Stimulated activated CD8-positive, alpha-beta memory T cell treated with anti-CD3 and anti-CD28 coated beads, Interleukin-15, amount 100 ng/mL, for 24 hours (primary cell): Measurements from ENCODE around the gene NT5M.
A peak's percentile ranks its signal among the peaks of the same experiment; 100 is the strongest.

Experiments
- DNase-seq: peaks from one replicate; pipeline ENCODE4 v3.0.0-alpha.2; 2020; ENCODE audit warnings: low read depth

Gene NT5M

GRCh38 chr17:17355426-17355825, 52.3 kb downstream of the NT5M start:
- DNase-seq = no peak

DNA sequence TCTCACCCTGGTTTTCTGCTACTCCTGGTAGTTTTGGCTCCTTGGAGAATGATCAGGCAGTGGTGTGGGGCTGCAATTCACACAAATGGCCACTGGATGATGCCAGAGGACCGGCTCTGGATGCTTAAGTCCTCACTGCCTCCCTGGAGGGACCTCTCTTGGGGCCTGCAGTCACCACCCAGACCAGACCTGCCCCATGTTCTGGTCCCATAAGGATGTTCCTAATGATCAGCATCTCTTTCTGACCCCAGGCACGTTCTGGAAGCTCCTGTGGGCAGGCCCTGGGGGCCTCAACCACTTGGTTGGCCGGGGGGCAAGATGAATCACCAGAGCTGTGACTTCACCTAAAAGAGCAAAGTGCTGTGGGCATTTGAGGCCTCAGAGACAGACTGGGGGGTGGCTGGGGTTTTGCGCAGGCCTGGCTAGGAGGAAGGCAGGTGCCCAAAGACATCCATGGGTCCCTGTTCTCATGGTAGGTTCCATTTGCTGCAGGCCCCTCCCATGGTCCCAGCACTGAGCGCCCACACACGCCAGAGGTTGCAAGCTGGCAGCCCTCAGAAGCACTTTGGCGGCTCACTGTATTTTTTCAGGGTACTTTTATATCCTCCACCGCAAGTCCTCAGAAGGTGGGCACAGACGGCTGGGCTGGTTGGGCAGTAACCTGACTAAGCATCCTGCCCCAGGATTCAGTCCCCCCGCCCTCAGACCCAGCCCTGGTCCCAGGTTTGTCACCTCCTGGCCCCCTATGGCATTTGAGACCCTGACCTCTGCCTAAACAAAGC, 53.2 kb downstream of the NT5M start:
- peak; percentile 29 for DNase-seq

DNA sequence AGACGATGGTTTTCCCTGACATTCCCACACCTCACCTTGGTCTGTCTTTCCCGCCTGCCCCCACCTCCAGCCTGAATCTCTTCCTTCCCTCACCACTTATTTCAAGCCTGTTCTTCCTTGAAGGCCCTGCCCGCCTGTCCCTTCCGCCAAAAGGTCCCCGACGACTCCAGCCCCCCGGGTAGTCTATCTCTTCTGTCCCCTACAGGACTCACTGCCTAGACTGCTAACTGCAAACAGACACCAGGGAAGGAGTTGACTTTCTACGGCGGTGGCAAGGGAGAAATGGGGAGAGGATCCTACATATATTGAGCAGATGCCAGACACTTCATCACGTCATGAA, 53.7 kb downstream of the NT5M start:
- DNase-seq = no peak

DNA sequence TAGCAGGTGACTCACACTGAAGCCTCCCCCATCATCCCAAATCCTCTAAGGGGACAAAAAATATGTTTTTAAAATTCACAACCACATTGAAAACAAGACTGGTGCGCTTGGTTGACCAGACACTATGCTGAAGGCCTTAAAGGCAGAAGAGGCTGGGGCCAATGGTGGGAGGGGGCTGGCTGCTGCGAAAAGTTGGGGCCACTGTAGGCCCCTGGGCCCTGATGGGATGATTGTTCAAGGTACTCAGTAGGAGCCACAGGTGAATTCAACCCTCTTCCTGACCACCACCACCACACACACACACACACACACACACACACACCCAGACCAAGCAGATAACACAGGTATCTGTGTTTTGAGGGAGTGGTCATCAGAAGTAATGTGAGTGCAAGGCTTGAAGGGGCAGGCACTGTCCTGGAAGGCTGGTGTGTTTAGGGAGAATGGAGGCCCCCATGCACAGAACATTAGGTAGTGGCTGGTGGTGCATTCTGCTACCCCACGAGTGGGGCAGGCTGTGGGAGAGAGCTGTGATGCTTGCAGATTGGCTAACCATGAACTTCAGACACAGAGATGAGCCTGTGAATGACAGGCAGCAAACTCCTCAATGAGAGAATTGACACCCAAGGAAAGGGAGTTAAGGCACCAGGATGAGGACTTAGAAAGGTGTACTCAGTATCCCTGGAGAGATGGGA, 55.0 kb downstream of the NT5M start:
- DNase-seq = no peak

DNA sequence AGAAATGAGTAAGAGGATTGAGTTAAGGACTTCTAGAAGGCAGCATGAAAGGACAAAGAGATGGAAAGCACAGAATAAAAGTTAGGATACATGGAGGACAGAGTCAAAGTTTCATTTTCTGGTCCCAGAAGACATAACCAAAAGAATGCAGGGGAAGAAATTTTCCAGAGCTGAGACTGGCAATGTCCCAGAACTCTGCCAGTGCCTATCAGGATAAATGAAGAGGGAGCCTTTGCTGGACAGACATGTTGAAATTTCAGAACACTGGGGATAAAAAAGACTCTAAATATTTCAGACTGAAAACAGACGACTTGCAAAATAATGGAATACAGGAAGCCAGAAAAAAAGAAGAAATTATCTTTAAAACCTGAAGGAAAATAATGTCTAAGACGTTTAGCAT, 55.7 kb downstream of the NT5M start:
- DNase-seq = no peak

DNA sequence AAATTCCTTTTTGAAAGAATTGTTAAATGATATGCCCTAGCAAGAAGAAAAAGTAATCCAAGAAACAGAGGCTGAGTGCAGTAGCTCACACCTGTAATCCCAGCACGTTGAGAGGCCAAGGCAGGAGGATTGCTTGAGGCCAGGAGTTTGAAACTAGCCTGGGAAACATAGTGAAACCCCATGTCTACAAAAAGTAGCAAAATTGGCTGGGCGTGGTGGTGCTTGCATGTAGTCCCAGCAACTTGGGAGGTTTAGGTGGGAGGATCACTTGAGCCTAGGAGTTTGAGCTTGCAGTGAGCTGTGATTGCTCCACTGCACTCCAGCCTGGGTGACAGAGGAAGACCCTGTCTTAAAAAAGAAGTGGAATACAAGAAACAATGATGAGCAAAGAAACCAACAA, 56.1 kb downstream of the NT5M start:
- DNase-seq = no peak

GRCh38 chr17:17360087-17360730, 57.0 kb downstream of the NT5M start:
- no peak for DNase-seq

- no peak for DNase-seq
These were observed 58.3 kb downstream of the NT5M start for GRCh38 chr17:17361543-17361866.

DNA sequence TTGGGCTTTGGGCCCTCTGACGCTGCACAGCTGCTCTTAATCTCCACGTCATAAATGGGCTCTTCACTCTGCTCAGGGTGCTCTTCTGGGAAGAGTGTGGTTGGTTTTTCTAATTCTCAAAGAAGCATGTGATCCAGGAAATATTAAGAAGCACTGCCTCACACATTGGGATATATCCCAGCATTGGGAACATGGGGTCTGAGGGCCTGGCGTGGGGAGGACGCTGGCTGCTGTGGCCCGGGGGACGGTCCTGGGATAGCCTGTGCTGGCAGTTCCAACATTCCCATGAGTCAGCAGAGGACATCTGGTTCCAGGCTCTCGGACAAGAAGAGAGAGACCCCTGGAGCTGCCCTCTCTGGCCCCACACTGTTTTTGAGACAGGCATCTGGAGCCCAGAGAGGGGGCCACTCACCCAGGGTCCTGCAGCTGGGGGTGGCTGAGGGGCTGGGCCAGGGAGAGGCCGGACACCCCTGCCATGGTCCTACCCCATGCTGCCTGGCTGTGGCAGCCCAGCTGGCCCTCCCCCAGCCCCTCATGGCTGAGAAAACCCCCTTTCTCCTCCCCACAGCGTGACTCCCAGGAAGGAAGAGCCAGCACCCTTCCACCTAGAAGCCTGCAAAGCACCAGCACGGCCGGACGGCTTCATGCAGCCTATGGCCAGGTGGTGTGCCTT, 58.8 kb downstream of the NT5M start:
- no peak for DNase-seq

- no peak for DNase-seq
These were observed 59.4 kb downstream of the NT5M start for GRCh38 chr17:17362540-17362930.

DNA sequence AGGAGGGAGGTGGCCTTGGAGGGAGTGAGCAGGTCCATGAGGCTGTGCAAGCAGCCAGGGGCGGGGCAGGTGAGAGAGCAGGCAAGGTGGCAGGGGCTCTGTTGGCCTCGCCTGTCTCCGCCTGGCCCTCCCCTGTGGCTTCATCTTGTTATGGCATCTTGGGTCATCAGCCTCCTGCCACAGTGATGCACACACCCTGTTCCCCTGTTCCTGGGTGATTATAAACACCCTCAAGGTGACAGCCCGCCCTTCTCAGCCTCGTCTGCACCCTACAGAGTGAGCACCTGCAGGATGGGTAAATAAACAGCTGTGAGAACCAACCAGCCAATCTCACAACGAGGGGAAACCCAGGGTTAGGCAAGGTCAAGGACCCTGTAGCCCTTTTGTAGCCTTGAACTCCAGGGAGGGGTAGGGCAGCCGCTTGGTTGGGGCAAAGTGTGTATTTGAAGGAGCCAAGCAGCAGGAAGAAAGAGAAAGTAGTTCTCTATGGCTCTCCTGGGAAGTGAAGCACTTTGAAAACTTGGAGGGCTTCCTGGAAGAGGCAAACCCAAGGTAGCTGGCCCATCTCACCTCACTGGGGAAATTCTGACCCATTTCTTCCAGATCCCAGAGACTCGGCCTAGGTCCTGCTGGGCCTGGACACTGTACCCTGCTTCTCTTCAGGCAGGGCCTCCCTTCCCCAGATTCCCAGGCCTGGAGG, 60.6 kb downstream of the NT5M start:
- no peak for DNase-seq

GRCh38 chr17:17364338-17364667, 61.1 kb downstream of the NT5M start:
- DNase-seq = no peak

GRCh38 chr17:17365476-17366110, 62.4 kb downstream of the NT5M start:
- no peak for DNase-seq

GRCh38 chr17:17366235-17366634, 63.1 kb downstream of the NT5M start:
- no peak for DNase-seq

- no peak for DNase-seq
These were observed 64.0 kb downstream of the NT5M start for GRCh38 chr17:17366941-17367875.

DNA sequence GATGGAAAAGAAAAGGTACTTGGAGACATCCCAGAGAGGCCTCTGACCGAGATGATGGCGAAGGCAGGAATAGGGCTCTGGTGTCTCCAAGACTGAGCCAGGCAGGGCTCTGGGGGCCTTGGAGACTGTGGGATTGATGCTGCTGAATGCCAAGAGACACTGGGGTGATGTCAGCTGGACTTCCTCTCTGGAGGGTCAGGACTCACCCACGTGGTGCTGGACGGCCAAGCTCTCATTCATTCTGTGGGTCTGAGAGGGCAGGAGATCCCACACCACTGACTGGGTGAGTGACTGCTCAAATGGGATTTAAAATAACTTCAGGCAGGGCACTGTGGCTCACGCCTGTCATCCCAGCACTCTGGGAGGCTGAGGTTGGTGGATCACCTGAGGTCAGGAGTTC, 64.8 kb downstream of the NT5M start:
- no peak for DNase-seq

DNA sequence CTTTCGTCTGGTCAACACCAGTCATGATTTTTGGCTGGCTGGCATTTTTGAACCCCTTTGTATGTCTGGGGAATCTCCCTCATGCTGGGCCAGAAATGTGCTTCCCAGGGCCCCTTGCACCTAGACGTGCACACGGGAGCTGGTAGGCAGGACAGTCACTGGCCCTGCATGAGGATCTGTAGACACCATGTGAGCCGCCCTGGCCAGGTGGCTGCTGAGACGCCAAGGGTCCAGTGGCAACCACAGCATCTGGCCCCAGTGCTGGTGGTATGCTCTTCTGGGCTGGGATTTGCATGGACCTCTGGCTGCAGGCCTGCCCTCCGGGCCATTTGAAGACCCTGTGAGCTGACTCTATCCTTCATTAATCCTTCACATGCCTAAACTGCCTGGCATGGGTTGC, 67.5 kb downstream of the NT5M start:
- no peak for DNase-seq

- DNase-seq = no peak
These were observed 69.8 kb downstream of the NT5M start for GRCh38 chr17:17372856-17373520.

- DNase-seq = no peak
These were observed 72.7 kb downstream of the NT5M start for GRCh38 chr17:17375841-17376240.

GRCh38 chr17:17376362-17376761, 73.2 kb downstream of the NT5M start:
- no peak for DNase-seq
